A673 (cell line): ENCODE measurements around the gene COX11.

Experiments
- EZH2 ChIP-seq: fragments of 200-600 bp; sonication (generic); IDR thresholded peaks from 2 replicates; pipeline ENCODE4 v1.6.1; 2017; ENCODE audit warnings: borderline replicate concordance, low read depth, mild to moderate bottlenecking, mixed read lengths, antibody characterized with exemption, low read length; ENCODE audit not compliant: poor library complexity, severe bottlenecking
- TF ChIP-seq, protein P1 (sequence below): fragments of 300-800, 200-600 bp; sonication (generic); conservative IDR thresholded peaks from 2 replicates; pipeline ENCODE4 v1.5.1; 2017; ENCODE audit warnings: low read depth, mild to moderate bottlenecking, antibody characterized with exemption, low read length, moderate library complexity, mixed read lengths

- TF ChIP-seq, protein P1, sequence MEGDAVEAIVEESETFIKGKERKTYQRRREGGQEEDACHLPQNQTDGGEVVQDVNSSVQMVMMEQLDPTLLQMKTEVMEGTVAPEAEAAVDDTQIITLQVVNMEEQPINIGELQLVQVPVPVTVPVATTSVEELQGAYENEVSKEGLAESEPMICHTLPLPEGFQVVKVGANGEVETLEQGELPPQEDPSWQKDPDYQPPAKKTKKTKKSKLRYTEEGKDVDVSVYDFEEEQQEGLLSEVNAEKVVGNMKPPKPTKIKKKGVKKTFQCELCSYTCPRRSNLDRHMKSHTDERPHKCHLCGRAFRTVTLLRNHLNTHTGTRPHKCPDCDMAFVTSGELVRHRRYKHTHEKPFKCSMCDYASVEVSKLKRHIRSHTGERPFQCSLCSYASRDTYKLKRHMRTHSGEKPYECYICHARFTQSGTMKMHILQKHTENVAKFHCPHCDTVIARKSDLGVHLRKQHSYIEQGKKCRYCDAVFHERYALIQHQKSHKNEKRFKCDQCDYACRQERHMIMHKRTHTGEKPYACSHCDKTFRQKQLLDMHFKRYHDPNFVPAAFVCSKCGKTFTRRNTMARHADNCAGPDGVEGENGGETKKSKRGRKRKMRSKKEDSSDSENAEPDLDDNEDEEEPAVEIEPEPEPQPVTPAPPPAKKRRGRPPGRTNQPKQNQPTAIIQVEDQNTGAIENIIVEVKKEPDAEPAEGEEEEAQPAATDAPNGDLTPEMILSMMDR, result no peak
- TF ChIP-seq EZH2, result no peak
Observed at GRCh38 chr17:54982399-54982798, 13.9 kb upstream of the COX11 start.
